K562 treated with DMSO at 1 percent for 24 hours (cell line): ENCODE data around the gene NAA15. TPM values are rescaled to one million over a fixed set of nuclear protein-coding genes. Genes with fewer than 3 reads are reported as not detected.

Source experiments
- total RNA-seq: library from RNA; unstranded; fragments of 300-600 nt; gene quantifications from 2 replicates; pipeline ENCODE4 v1.2.3, GENCODE V29; 2022; ENCODE audit warnings: low read depth; ENCODE audit not compliant: insufficient read depth

Gene NAA15
- 15.2 and 19.1 TPM in 2 replicates for total RNA-seq

DNA sequence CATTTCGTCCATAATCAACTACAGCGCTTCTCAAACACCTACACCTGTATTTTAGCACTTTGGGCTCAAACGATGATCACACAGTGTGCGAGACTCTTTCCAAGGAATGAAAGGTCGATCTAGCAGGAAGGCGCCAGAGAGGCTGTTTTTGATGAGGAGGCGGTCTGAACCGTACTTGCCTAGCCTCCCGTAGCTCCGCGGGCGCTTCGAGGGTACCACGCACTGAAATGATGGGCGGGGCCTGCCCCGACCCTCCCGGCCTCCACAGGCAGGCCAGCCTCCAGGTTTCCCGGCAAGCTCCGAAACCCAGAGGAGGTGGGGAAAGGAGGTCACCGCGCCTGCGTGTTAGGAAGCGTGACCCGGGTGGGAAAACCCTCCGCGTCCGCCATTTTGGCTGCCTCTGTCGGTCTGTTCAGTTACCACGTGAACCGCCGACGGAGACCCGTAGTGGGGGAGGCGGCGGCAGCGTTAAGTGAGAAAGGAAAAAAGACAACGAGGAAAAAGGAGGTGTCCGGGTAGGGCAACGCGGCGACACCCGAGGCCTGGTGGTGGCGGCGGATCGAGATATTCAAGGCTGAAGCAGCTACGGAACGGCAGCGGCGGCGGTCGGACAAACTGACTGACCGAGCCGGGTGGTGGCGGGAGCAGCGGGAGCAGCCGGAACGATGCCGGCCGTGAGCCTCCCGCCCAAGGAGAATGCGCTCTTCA, at the start of gene NAA15:
TSS of gene NAA15 (plus strand) at position 393 of the 708 bp plus-strand sequence. CDS start at position 666, 273 bp downstream.

DNA sequence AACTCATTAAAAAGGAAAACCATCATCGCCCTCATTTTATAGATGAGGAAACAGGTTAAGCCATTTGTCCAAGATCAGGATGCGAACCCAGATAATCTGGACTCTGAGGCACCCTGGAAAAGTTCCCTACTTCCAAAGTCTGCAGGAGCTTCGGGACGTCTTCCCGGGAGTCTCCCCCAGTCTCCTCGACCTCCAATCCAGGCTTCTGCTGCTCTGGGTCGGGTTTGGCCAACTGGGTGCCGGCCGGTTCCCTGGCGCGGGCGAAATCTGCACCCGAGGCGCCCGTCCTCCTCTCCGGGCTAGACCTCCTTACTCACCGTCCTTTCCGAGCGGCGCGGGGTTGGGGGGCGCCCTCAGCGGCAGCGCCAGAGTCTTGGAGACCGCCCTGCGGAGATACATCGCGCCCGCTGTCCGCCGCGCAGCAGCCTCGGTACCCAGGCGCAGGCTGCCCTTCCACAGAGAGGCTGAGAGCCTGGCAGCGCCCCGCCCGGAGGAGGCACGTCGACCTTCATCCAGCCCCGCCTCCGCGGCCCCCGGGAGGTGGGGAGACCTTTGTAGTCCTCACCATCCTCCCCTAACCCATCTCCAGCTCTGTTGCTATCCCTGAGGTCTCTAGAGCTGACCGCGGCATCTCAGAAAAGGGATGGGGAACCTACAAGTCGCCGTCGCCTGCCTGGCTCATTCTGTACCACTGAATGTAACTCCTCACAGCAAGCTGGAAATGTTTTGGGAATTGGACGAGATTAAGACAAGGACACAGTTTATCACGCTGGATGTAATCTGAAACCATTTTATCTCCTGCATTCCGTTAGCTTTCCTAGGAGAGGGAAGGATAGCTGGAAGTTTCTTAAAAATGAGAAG, 21.3 kb upstream of the NAA15 start, which contains the start of gene MGARP:
TSS of gene MGARP (minus strand) at position 466 of the 861 bp plus-strand sequence. CDS start at position 399, 67 bp downstream.

DNA sequence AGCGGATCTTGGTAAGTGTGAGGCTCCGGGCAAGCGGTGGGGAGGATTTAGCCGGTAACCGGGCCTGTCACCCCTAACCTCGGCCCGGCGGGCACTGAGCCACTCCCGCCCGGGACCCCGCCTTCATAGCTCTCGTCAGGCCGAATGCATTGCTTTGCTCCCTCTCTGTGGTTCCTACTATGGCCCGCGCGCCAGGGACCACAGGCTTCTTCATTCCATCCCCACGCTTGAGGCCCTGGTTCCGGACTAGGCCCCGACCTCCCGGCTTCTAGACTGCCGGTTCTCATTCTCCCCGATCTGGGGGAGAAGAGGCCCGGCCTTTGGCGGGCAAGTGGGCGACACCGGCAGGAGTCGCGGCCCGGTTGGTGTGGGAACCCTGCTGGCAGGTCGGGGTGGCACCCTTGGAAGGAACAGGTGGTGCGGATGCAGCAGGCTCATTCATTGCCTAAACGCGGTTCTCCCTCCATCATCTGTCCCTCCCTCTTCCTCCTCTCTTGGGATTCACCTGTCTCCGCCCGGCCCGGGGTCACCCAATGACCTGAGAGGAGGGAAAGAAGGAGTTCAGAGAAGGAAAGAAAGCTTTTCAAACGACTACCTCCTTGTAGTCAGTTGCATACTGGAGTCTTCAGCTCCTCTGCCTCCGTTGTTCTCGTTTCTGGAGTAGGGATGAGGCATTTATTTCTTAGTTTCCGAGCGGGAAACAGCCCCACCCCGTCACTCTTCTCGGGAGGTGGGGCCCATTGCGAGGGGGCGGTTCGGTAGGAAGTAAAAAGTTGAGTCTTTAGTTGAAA, 711 bp downstream of the NAA15 start, which contains the start of gene NDUFC1:
TSS of gene NDUFC1 (minus strand) at position 657 of the 791 bp plus-strand sequence. CDS start 6,679 bp downstream, outside the sequence.

DNA sequence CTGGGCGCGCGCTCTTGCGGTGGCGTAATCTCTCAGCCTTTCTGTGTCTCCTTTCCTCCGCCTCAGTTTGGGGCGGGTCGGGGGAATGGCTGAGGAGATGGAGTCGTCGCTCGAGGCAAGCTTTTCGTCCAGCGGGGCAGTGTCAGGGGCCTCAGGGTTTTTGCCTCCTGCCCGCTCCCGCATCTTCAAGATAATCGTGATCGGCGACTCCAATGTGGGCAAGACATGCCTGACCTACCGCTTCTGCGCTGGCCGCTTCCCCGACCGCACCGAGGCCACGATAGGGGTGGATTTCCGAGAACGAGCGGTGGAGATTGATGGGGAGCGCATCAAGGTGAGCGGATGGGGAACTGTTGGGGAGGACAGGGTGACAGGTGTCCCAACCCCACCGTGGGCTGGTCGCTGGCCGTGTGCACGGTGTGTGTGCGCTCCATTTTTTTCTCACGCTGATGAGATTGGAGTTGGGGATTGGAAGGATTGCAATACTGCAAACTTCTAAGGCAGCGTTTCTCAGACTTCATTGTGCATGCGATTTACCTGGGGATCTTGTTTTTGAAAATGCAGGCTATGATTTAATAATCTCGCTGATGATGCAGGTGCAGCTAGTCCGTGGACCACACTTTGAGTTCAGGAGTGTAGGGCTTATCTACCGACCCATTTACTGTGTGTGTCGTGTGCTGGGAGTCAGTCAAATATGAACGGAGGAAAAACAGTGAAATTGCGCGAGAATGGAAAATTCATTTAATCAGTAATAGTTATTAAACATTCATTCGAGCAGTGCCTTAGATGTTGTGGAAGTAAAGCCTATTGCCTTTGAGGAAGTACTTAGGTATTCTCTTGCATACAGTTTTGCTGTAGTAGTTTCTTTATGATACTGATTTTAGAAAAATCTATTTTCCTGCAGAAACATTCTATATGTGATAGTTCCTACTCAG, 153.1 kb downstream of the NAA15 start, which contains the start of gene RAB33B:
TSS of gene RAB33B (plus strand) at position 11 of the 935 bp plus-strand sequence. CDS start at position 86, 75 bp downstream.

Other genes starting within 250 kb of the NAA15 start
- 19.7 and 22.8 TPM in 2 replicates for gene ELF2, start 124.3 kb upstream of the NAA15 start, total RNA-seq
- 0.44 TPM in 1 of 2 replicates, not detected in the other for gene MGARP, start 21.3 kb upstream of the NAA15 start, total RNA-seq
- gene NDUFC1, start 972 bp downstream of the NAA15 start, total RNA-seq = 81.5 and 86.4 TPM in 2 replicates
- 2.4 and 3.5 TPM in 2 replicates for gene RAB33B, start 152.6 kb downstream of the NAA15 start, total RNA-seq